ENCODE measurements around the gene MTMR1.

Gene MTMR1

DNA sequence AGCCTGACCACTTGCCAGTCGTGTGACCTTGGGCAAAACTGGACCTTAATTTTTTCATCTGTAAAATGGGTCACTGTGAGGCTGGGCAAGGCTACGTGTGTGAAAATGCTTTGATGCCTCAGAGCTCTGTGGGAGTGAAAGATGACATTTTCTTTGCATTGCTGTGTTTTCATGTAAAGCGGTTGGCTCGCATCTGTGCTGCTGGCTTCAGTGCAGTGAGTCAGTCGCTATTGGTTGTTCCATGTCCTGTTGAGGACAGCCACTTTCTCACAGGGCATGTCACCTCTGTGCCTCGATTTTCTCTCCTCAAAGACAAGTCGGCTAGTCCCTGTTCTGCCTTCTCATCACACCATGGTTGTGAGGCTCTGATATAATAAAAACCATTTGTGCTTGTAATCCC, 4.4 kb downstream of the MTMR1 start:
- DNase-seq = no peak

DNA sequence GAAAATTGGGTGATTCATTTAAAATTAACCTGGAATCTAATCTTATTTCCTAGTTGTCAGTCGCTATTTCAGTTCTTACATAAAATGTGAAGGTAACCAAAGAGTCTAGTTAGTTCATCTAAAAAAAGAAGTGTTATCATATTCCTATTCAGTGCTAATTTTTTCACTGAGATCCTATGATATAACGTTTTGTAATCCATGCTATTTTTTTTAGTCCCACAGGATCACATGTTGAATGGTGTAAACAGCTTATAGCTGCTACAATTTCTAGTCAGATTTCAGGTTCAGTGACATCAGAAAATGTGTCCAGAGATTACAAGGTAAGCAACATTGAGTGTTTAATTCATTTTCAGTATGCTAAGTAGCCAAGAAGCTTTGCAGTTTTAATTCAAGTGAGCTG, 5.8 kb downstream of the MTMR1 start:
- DNase-seq = no peak

DNA sequence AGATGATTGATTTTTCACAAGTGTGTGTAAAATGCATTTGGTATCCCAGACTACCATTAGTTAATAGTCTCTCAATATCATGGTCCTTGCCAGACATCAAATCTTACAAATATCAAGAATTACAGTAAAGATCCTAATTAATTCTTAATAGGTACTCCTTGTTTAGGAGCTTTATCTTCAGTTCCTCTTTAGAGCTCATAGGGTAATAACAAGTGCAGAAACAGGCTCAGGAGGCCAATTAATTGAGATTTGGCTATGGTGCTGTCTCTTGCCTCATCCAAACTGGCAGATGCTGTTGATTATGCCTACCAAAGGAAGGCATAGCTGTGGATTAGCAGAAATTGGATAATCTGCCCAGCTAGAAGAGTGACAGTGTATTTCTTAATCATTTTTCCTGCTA, 6.9 kb downstream of the MTMR1 start:
- no peak for DNase-seq

DNA sequence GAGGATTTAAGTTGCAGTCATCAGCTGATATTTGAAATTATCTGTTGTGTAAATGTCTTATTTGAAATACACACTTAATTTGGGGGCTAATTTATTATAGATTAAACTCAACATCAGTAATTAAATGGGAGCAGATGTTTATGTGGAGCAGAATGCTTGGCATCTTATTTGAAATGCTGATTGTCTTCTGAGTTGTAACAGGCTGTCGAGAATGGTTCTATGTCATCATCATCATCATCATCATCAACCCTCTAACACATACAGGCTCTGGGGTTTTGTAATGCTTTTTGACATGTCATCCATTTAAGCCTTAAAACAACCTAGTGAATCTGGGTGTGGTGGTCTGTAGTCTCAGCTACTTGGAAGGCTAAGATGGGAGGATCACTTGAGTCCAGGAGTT, 8.2 kb downstream of the MTMR1 start:
- no peak for DNase-seq

DNA sequence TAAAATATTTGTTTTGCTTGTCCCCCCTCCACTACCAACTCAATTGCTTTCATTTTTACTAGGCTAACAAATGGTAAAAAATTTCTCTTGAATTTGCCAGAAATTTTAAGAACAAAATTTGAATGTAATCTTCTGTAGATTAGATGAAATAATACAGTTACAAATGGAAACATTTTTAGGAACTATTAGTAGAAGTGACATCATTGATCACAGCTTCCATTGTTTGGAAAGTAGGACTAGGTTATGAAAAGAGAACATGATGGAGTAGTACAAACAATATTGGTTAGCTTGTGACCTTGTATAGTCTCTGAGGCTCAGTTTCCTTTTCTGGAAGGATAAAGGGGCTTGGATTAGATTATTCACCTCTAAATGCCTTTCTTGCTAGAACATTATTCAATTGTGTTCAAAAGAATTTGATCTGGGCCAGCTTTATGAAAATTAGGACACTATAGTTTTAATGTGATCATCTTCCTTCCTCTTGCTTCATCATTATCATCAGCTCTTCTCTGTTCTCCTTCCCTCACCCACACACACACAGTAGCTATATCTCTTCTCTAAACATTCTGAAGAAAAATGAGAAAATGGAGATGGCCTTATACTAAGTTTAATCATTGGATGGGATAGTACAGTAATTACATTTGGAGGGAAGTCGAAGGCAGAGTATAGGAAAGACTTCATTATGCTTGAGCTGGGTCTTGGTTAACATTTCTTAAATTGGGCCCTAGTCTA, 9.9 kb downstream of the MTMR1 start:
- peak; percentile 40 for DNase-seq

DNA sequence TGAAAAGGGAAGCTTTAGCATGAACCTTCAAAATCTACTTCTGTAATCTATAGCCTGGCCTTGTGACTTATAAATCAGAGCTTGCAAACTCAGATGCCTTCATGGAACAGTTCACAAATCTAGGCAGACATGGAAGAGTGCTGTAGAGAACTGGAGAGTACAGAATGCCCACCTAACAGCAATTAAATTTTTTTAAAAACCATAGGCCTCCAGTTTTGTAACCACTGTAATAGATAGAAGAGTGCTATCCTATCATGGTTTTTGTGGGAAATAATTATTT, 10.4 kb downstream of the MTMR1 start:
- peak; percentile 33 for DNase-seq

DNA sequence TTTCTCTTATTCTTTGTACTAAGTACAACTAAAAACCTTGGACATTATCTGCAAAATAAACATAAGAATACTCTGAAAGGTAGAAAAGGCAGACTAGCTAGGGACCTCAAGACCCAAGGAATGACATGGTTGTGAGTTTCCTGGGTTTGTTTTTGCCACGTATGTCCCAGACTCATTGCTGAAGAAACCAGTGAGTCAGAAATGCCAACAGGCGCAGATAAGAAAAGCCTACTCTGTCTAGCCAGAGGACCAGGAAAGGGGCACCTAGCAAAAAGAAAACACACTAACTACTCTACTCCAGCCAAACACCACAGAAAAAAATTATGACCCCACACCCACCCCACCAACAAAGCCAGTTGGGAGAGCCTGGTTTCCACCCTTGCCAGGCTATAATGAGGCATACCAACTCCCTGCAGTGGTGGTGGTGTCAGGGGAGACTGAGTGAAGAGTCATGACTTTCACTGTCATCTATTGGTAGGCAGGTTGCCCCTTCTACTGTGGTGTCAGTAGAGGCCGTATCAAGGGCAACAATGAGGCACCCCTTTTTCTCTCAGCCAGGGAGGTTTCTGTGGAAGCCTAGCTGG, 10.9 kb downstream of the MTMR1 start:
- DNase-seq = no peak

DNA sequence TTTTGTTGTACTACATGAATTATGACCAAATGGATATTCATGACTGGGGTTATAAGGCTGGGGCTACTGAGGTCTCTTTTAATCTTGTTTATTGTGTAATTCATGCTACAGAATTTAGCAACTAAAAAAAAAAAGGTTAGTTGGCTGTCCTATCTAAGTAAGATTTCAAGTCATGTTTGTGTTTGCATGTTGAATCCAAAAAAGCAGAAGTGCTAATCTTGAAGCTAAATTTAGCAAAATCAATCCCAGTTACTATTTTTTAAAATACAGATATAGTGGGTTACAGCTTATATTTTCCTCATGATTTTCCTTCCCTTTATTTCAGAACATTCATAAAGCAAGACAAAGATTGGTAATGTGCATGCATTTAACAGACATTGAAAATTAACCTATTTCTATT, 19.4 kb downstream of the MTMR1 start:
- no peak for DNase-seq

DNA sequence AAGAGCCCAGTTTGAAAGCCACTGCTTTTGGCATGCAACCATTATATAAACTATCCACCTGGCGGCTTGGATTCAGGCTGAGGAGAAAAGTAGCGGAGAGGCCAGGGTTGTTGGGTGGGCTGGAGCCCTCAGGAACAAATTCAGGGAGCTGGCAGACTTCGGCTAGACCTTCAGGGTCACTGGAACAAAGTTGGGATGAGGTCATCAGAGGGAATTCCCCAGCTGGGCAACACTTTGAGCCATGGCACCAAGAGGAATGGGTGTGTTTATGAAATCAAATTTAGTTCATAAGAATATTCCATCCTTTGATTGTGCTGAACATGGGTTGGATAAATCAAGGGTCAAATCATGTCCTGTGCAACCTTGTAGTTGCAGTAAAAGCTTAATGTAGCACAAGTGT, 22.0 kb downstream of the MTMR1 start:
- DNase-seq = no peak

DNA sequence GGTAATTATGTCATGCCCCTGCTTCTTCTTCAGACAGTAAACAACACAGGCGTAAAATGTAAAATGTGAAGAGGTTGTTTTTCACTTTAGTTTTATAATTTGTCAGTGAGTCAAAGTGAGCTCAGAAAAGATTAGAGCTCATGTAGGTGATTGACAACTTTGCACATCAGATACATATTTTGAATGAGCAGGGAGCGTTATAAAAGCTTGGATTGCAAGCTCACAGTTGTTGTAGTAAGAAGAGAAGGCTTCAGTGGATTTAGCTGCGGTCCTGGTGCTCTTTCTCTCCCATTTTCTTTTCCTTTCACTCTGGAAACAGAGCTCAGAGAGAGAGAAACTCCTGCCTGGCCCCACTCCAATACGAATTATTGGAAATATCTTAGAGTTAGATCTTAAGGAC, 26.4 kb downstream of the MTMR1 start:
- no peak for DNase-seq

DNA sequence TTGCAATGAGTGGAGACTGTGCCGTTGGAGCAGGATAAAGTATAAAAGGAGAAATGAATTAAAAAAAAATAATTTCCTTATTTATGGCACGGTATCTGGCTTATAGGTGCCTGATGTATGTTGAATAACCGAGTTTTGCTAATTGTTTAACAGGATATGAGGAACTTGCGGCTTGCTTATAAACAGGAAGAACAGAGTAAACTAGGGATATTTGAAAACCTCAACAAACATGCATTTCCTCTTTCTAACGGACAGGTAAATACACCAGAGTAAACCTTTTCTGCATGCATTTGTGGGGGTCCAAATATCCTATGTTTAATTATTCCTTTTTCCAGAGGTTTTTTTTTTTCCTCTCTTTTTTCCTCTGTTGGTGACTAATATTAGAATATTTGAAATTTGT, 36.8 kb downstream of the MTMR1 start:
- no peak for DNase-seq

DNA sequence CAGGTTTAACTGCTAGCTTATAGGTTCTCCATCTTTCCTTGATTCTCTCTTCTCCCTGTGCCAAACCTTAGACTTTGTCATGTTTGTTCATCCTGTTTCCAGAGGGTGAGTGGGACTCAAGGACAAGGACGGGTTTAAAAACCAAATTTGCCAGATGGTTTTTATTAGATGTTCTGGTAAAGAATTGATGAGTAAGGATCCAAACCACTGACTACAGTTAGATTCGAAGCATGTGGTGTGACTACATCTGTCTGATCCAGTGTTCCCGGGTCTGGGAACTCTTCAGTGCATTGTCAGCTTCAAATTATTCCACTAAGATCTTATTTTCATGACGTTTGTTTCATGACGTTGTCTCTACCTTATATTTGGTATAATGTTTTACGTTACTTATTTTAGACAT, 37.5 kb downstream of the MTMR1 start:
- DNase-seq = no peak

DNA sequence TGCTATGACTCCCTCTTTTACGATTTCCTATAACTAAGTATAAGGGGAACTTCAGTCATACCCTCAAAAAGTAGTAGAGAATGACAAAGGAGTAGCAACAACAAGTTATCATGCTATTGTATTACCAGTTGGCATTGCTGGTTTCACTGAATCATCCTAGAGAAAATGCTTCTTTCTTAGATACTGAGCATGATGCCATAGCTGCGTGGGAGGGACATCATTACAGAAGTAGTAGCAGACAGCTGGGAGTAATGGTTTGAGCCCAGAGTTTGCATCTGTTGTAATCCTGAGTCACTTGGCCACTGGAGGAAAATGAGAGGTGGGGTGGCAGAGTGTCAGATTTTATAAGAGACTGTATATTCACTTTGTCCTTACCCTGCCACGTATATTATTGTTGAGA, 38.6 kb downstream of the MTMR1 start:
- DNase-seq = peak; percentile 86

DNA sequence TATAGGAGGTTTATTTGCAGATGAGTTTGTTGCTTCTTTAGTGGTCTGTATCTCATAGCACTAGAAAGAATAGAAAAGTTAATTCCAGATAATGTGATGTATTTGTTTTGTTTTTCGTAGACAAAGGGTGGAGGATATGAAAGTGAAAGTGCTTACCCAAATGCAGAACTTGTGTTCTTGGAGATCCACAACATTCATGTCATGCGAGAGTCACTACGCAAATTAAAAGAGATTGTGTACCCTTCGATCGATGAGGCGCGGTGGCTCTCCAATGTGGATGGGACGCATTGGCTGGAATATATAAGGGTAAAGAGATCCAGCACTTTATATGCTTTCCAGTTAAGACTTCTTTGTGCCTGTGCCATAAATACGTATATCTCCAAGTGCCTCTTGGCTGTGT, 43.3 kb downstream of the MTMR1 start:
- DNase-seq = peak; percentile 48

DNA sequence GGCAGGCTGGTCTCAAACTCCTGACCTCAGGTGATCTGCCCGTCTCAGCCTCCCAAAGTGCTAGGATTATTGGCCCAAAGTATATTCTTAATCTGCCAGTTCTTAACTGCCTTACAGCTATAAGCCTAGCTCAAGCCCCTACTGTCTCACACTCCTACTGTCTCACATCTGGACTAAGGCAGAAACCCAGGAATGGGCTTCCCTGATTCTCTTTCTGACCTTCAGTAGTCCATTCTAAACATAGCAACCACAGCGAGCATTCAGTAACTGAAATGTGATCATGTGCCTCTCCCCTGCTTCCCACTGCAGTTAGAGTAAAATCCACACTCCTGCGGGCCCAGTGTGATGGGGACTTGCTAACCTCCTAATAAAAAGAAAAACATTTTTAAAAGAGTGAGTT, 58.9 kb downstream of the MTMR1 start:
- no peak for DNase-seq

DNA sequence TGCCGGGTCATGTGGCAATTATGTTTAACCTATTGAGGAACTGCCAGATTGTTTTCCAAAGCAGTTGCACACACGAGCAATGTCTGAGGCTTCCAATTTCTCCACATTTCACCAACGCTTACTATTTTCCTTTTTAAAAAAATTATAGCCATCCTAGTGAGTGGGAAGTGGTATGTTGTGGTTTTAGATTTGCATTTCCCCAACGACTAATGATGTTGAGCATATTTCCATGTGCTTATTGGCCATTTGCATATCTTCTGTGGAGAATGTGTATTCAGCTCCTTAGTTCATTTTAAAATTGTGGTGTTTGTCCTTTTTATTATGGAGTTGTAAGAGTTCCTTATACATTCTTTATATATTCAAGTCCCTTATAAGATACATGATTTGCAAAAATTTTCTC, 60.2 kb downstream of the MTMR1 start:
- no peak for DNase-seq

DNA sequence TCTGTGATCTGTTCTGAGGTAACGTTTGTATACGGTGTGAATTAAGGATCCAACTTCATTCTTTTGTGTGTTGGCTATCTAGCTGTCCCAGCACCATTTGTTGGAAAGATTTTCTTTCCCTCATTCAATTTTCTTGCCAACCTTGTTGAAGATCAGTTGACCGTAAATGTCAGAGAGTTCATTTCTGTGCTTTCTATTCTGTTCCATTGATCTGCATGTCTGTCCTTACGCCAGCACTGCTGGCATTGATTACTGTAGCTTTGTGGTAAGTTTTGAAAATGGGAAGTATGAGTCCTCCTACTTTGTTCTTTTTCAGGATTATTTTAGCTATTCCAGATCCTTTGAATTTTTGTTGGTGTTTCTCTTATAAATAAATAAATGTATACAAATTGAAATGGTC, 60.8 kb downstream of the MTMR1 start:
- no peak for DNase-seq

DNA sequence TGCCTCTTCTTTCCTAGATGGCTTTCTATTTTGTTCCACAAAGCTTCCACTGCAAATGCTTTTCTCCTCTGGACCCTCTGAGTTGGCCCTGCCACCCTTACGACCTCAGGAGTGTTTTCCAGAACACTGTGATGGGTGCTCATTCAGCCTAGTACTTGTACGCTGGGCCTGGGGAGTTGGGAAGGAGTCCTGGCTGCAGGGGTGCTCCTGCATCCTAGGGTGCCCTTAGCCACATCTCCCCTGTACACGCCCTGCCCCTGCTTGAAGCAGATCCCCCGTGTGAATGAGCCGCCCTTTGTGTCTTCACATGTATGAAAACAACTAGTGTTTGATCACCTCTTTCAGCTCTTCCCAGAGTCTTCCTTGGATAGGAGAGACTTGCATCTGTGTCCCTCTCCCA, 64.2 kb downstream of the MTMR1 start:
- no peak for DNase-seq

DNA sequence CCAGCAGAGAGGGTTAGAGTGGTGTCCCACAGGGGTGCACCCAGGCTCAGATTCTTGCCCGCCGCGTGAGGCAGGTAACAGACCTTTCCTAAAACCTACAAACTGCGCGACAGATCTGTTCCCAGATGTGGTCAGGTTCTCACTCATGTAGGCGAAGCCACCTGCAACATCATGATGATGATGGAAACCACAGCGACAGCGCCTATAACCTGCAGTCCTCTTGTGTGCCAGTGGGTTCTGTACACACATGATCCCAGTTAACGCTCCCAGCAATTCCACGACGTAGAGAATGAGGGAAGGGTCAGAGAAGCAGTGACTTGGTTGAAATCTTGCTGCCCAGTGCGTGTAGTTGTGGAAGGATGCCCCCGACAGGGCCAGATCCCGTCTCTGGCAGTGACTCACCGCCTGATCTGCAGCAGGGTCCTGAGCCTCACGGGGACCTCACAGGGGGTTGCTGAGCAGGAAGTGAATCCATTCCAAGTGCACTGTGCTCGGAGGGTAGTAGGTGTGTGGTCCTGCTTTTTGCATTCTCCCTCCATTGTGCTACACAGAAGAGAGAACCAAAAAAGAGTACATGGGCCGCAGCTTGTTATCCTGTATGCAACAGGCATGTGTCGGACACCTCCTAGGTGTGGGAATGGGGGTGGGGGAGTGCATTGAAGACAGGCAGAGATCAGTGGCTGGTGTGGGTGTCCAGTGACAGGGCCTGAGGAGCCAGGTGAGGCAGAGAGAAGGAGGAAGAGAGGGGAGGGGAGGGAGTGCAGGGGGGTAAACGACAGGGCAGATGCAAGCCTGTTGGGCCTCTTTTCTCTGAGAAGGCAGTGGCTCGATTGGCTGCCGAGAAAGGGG, 66.6 kb downstream of the MTMR1 start:
- DNase-seq = no peak

DNA sequence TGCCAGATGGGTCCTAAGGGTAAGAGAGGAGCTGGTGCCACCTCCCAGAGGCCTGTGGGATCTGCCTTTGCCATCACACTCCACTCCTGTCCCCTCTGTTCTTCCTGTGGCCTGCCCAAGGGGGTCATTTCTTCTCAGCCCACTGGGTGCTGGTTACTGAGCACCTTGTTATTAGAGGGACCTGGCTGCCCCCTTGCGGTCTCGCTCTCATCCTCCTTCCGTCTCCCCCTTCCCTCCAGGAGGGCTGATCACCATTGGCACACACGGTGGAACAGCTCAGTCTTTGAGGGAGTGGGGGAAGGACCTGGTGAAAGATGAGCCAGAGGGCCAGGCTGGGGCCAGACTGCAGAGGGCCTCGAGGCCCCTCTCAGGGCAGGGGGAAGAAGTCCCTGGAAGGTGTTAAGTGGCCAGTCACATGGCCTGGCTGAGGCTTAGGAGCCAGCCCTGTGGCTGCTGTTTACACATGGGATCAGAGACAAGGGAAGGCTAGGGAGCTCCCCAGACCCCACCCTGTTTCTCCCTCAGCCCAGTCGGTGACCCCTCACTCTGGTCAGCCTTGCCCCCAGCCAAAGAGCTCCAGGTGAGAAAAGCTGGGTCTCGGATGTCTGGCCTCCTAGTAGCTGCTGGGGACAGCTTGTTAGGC, 68.1 kb downstream of the MTMR1 start:
- no peak for DNase-seq

DNA sequence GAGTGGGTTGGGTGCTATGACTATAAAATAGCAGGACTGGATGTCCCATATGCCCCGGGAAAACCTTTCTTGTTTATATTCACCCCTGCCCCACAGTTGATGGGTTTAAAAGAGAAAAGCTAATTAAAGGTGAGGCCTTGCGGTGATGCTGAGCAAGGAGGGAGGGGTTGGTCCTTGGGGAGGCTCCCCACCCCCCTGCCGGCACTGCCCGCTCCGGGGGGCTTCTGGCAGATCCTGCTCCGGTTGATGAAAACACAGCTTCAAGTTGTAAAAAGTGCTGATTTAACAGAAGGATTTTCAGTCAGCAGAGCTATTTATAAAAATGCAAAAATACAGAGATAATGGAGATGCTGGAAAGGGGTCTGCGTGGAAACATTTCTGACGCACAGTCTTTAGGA, 68.6 kb downstream of the MTMR1 start:
- no peak for DNase-seq

DNA sequence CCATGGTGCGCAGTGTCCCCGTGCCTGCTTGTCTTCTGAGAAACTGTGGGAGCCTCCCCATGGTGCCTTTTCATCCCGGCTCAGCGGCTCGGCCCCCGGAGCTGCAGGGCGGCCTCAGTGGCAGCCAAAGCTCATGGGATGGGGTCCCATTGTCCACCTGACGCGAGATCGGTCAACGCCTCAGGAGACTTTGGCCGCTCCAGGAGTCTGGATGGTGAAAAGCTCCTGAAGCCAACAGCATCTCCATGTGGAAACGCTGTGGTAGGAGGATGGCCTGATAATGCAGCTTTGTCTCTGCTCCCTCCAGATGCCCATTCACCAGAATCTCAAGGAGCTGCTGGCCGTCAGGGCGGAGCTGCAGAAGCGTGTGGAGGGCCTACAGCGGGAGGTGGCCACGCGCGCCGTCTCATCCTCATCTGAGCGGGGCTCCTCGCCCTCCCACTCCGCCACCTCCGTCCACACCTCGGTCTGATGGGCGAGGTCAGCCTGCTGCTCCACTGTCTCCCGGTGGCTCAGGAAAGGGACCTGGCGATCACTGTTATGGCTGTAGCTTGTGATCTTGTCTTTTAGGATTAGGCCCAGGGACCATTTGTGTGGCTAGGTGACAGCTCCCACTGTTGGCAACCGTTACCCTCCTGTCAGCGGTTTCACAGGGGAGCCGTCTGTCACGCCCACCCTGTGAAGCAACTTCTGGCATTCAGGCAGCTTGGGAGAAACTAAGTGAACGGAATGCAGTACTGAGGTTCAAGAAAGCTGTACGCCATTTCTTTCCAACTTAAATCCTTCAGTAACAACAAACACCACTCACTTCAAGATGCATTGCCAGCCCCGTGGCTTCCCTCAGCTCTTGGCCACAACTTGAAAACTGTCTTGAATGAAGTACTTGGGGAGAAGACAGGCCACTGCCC, 69.3 kb downstream of the MTMR1 start:
- DNase-seq = no peak

DNA sequence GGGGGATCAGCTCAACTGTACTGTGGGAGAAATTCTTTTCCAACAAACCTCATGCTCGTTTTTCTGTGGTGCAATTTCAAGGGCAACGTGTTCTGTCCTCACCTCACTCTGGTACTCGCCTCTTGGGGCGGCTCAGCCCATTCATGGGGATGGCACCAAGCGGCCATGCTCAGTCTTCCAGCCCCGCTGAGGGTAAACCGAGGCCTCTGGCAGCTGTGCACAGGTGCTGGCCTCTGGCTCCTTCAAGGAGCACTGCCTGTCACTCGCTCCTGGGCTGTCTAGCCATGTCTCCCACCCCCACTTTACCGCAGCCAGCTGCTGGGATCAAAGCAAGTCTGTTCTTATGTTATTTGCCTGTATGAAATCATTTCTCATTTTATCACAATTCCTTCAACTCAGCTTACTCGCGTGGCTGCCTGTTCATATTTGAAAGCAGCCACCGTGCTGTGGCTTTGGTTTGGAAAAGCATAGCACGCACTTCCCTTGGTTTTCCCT, 70.2 kb downstream of the MTMR1 start:
- DNase-seq = no peak

All from suppressor macrophage treated with lipopolysaccharide for 4 hours (primary cell).